ENCODE measurements around the gene SNX19.
A peak's percentile ranks its signal among the peaks of the same experiment; 100 is the strongest.
"Not testable (repeated sequence)": the region's sequence is repeated elsewhere in the genome, so short reads cannot be mapped to it uniquely, and the experiment has no call there.

SNX19 gene

GRCh38 chr11:130916238-130916855, at the start of gene SNX19:
TSS of gene SNX19 (minus strand) at chr11:130916479. CDS start at chr11:130915939, 540 bp downstream.
- DNase-seq = peak; percentile 84

- DNase-seq = no peak
Measured at GRCh38 chr11:130964058-130964792, 47.9 kb upstream of the SNX19 start.

- no peak for DNase-seq
Measured at GRCh38 chr11:130947889-130948288, 31.6 kb upstream of the SNX19 start.

- no peak for DNase-seq
Measured at GRCh38 chr11:130947481-130947880, 31.2 kb upstream of the SNX19 start.

GRCh38 chr11:130947058-130947457, 30.8 kb upstream of the SNX19 start:
- no peak for DNase-seq

GRCh38 chr11:130945896-130946295, 29.6 kb upstream of the SNX19 start:
- DNase-seq = no peak

- DNase-seq = no peak
Measured at GRCh38 chr11:130940706-130941105, 24.4 kb upstream of the SNX19 start.

- no peak for DNase-seq
Measured at GRCh38 chr11:130937051-130937450, 20.8 kb upstream of the SNX19 start.

GRCh38 chr11:130932086-130932712, 15.9 kb upstream of the SNX19 start:
- no peak for DNase-seq

- DNase-seq = no peak
Measured at GRCh38 chr11:130924750-130925149, 8.5 kb upstream of the SNX19 start.

GRCh38 chr11:130920612-130921011, 4.3 kb upstream of the SNX19 start:
- not testable (repeated sequence) for DNase-seq

GRCh38 chr11:130918081-130918480, 1.8 kb upstream of the SNX19 start:
- DNase-seq = no peak

GRCh38 chr11:130916910-130917309, 631 bp upstream of the SNX19 start:
- no peak for DNase-seq

GRCh38 chr11:130915603-130916237, 559 bp downstream of the SNX19 start:
- DNase-seq = no peak

GRCh38 chr11:130913268-130913667, 3.0 kb downstream of the SNX19 start:
- no peak for DNase-seq

GRCh38 chr11:130912552-130912951, 3.7 kb downstream of the SNX19 start:
- DNase-seq = no peak

GRCh38 chr11:130911306-130911705, 5.0 kb downstream of the SNX19 start:
- no peak for DNase-seq

- no peak for DNase-seq
Measured at GRCh38 chr11:130909650-130910049, 6.6 kb downstream of the SNX19 start.

GRCh38 chr11:130908770-130909625, 7.3 kb downstream of the SNX19 start:
- DNase-seq = no peak

GRCh38 chr11:130908061-130908460, 8.2 kb downstream of the SNX19 start:
- DNase-seq = no peak

- no peak for DNase-seq
Measured at GRCh38 chr11:130907229-130907628, 9.1 kb downstream of the SNX19 start.

GRCh38 chr11:130906616-130907015, 9.7 kb downstream of the SNX19 start:
- DNase-seq = no peak

- DNase-seq = no peak
Measured at GRCh38 chr11:130905512-130905911, 10.8 kb downstream of the SNX19 start.
